ENCODE results near the gene ZNF154.

GRCh38 chr19:57748029-57748428 lies 39.0 kb upstream of the ZNF154 start:
- TF ChIP-seq CTCF (IDR thresholded peaks at IDR 0.05) (no peak), ZFX (IDR thresholded peaks at IDR 0.05; ENCODE audit: borderline replicate concordance) (no peak)

Measured in 22Rv1 (cell line).